PC-3 (cell line): ENCODE data around the gene SNN. TPM values are rescaled to one million over a fixed set of nuclear protein-coding genes. Genes with fewer than 3 reads are reported as not detected.

Experiments used
- ATAC-seq: fragments of 200-7000 bp; cut with Tn5 transposase; 2 replicates; pipeline ENCODE4 v1.9.1; 2020; ENCODE audit warnings: mild to moderate bottlenecking, moderate library complexity
- BruUV-seq: library from RNA; stranded (reverse); fragments of 400-500 nt; replicated peaks from 2 replicates; lab custom pipeline; 2021; lab: Mats Ljungman, UMichigan
- CTCF ChIA-PET: fragments of 300-600 bp; sonication (Branson Sonifier 250); formaldehyde crosslinking; loops from one replicate; lab custom pipeline; 2022; ENCODE audit warnings: antibody characterized with exemption; lab: Charles Lee
- POLR2A ChIA-PET: fragments of 300-600 bp; sonication (Branson Sonifier 250); formaldehyde crosslinking; loops from one replicate; lab custom pipeline; 2022; ENCODE audit warnings: antibody characterized with exemption; ENCODE audit not compliant: unreplicated experiment; lab: Charles Lee
- DNase-seq: peaks from one replicate; pipeline ENCODE4 v3.0.0-alpha.2; 2015
- H2AFZ ChIP-seq: fragments of 300-600 bp; sonication (generic); 2 replicates; pipeline ENCODE4 v1.6.0; 2016; ENCODE audit warnings: antibody characterized with exemption, low read length
- H3F3A ChIP-seq: fragments of 300-600 bp; sonication (generic); one replicate; pipeline ENCODE4 v1.6.0; 2017; ENCODE audit warnings: antibody characterized with exemption, low read length, control low read depth, mild to moderate bottlenecking; ENCODE audit not compliant: unreplicated experiment
- H3K27ac ChIP-seq: fragments of 300-600 bp; sonication (generic); 2 replicates; pipeline ENCODE4 v1.5.1; 2016; ENCODE audit warnings: mild to moderate bottlenecking, low read length
- H3K27me3 ChIP-seq: fragments of 300-600 bp; sonication (generic); 2 replicates; pipeline ENCODE4 v1.6.1; 2016; ENCODE audit warnings: low read length, mixed read lengths
- H3K36me3 ChIP-seq: fragments of 300-600 bp; sonication (generic); 2 replicates; pipeline ENCODE4 v1.6.1; 2016; ENCODE audit warnings: low read depth, mixed run types, low read length, mixed read lengths
- H3K4me1 ChIP-seq: fragments of 300-600 bp; sonication (generic); 2 replicates; pipeline ENCODE4 v1.5.1; 2016; ENCODE audit warnings: low read length; ENCODE audit not compliant: insufficient read depth
- H3K4me2 ChIP-seq: fragments of 300-600 bp; sonication (generic); 2 replicates; pipeline ENCODE4 v1.6.0; 2016; ENCODE audit warnings: low read length
- H3K4me3 ChIP-seq: fragments of 300-600 bp; sonication (generic); 2 replicates; pipeline ENCODE4 v1.5.1; 2016; ENCODE audit warnings: mild to moderate bottlenecking, low read length, mixed read lengths
- H3K79me2 ChIP-seq: fragments of 300-600 bp; sonication (generic); 2 replicates; pipeline ENCODE4 v1.6.1; 2017; ENCODE audit warnings: low read length, mixed read lengths
- H3K9ac ChIP-seq: fragments of 300-600 bp; sonication (generic); 2 replicates; pipeline ENCODE4 v1.6.0; 2016; ENCODE audit warnings: mild to moderate bottlenecking, low read length
- H3K9me2 ChIP-seq: fragments of 300-600 bp; sonication (generic); replicated peaks from 2 replicates; pipeline ENCODE4 v1.6.1; 2016; ENCODE audit warnings: mixed run types, low read length, mixed read lengths
- H3K9me3 ChIP-seq: fragments of 300-600 bp; sonication (generic); 2 replicates; pipeline ENCODE4 v1.6.1; 2016; ENCODE audit warnings: low read length, mixed read lengths
- H4K20me1 ChIP-seq: fragments of 300-600 bp; sonication (generic); 2 replicates; pipeline ENCODE4 v1.6.1; 2016; ENCODE audit warnings: low read length, mixed read lengths
- CTCF ChIP-seq: fragments of 300-600 bp; sonication (generic); conservative IDR thresholded peaks from 2 replicates; pipeline ENCODE4 v1.5.1; 2017; ENCODE audit warnings: antibody characterized with exemption, low read depth, mild to moderate bottlenecking, low read length
- EZH2 ChIP-seq: fragments of 300-600 bp; sonication (generic); IDR thresholded peaks from one replicate; pipeline ENCODE4 v1.6.1; 2017; ENCODE audit warnings: antibody characterized with exemption, mild to moderate bottlenecking, low read length; ENCODE audit not compliant: unreplicated experiment
- EZH2phosphoT487 ChIP-seq: fragments of 300-600 bp; sonication (generic); IDR thresholded peaks from 2 replicates; pipeline ENCODE4 v1.6.1; 2018; ENCODE audit warnings: mild to moderate bottlenecking, antibody characterized with exemption, low read length, borderline replicate concordance
- intact Hi-C: fragments of 100-400 bp; cut with micrococcal nuclease; formaldehyde crosslinking; loops from 2 replicates; pipeline ENCODE4 v1.9.0; 2023
- total RNA-seq: library from RNA; depleted of rRNA; stranded (reverse); fragments of >200 nt; gene quantifications from 2 replicates; pipeline ENCODE4 v1.2.3, GENCODE V29; 2014

Gene SNN
- total RNA-seq, 1 experiment from 2014 or later, result 4.3 TPM

- Histone ChIP-seq H3K4me3 (no peak overlapping the region), H3K79me2 (no peaks in the 10 kb centered on the region), H3K9me2 (no peaks in the 10 kb centered on the region), H3F3A (no peaks in the 10 kb centered on the region), H4K20me1 (no peaks in the 10 kb centered on the region), H2AFZ (no peak overlapping the region), H3K4me2 (no peak overlapping the region), H3K27ac (no peak overlapping the region), H3K36me3 (no peaks in the 10 kb centered on the region), H3K27me3 (no peaks in the 10 kb centered on the region), H3K4me1 (peaks cover 14% of the 10 kb centered on the region), H3K9me3 (no peaks in the 10 kb centered on the region), H3K9ac (no peak overlapping the region)
- DNase-seq (no peak), ATAC-seq (no peak)
- POLR2A ChIA-PET, result no interaction called here
- no TSS peak for BruUV-seq
- TF ChIP-seq EZH2 (no peak), CTCF (no peak), EZH2phosphoT487 (no peak)
- intact Hi-C loops, result no loop called here
- CTCF ChIA-PET, result no interaction called here
Measured at GRCh38 chr16:11631214-11631613, 37.0 kb upstream of the SNN start.

- Histone ChIP-seq H3K4me1 (peaks cover 8% of the 10 kb centered on the region), H3K4me3 (no peak overlapping the region), H3F3A (no peaks in the 10 kb centered on the region), H3K36me3 (no peaks in the 10 kb centered on the region), H2AFZ (no peak overlapping the region), H4K20me1 (no peaks in the 10 kb centered on the region), H3K9me3 (no peaks in the 10 kb centered on the region), H3K27ac (no peak overlapping the region), H3K9me2 (no peaks in the 10 kb centered on the region), H3K27me3 (no peaks in the 10 kb centered on the region), H3K9ac (no peak overlapping the region), H3K4me2 (no peak overlapping the region), H3K79me2 (no peaks in the 10 kb centered on the region)
- DNase-seq (no peak), ATAC-seq (no peak)
- intact Hi-C loops, result no loop called here
- ChIA-PET POLR2A (no interaction called here), CTCF (no interaction called here)
- TF ChIP-seq EZH2, result no peak
- TF ChIP-seq EZH2phosphoT487, result no peak
- no peak for TF ChIP-seq CTCF
- no TSS peak for BruUV-seq
Measured at GRCh38 chr16:11632455-11632939, 35.8 kb upstream of the SNN start.

- Histone ChIP-seq H3K27me3 (no peaks in the 10 kb centered on the region), H3F3A (no peaks in the 10 kb centered on the region), H3K9ac (no peak overlapping the region), H4K20me1 (no peaks in the 10 kb centered on the region), H3K4me1 (peaks cover 4% of the 10 kb centered on the region; the same call in 1 of the 2 replicates), H3K9me2 (no peaks in the 10 kb centered on the region), H3K9me3 (no peaks in the 10 kb centered on the region), H2AFZ (no peak overlapping the region), H3K36me3 (no peaks in the 10 kb centered on the region), H3K4me2 (no peak overlapping the region), H3K79me2 (no peaks in the 10 kb centered on the region), H3K27ac (no peak overlapping the region), H3K4me3 (no peak overlapping the region)
- ChIA-PET POLR2A (no interaction called here), CTCF (no interaction called here)
- DNase-seq (no peak), ATAC-seq (no peak)
- TF ChIP-seq EZH2, result no peak
- no peak for TF ChIP-seq CTCF
- no peak for TF ChIP-seq EZH2phosphoT487
- intact Hi-C loops, result no loop called here
- BruUV-seq, result no TSS peak
Measured at GRCh38 chr16:11633113-11633512, 35.1 kb upstream of the SNN start.
